IPS DF 4.7 (cell line): ENCODE results near the gene SMIM35.
A peak's percentile ranks its signal among the peaks of the same experiment; 100 is the strongest.
"Not testable (repeated sequence)": the region's sequence is repeated elsewhere in the genome, so short reads cannot be mapped to it uniquely, and the experiment has no call there.

Source experiments
- DNase-seq: peaks from one replicate; pipeline ENCODE4 v3.0.0-alpha.2; 2013; ENCODE audit warnings: low spot score; ENCODE audit errors: extremely low read depth

The SMIM35 gene

GRCh38 chr11:118082880-118083552, 3.7 kb downstream of the SMIM35 start:
- DNase-seq = no peak

- DNase-seq = no peak
Observed at GRCh38 chr11:118081241-118081958, 5.4 kb downstream of the SMIM35 start.

DNA sequence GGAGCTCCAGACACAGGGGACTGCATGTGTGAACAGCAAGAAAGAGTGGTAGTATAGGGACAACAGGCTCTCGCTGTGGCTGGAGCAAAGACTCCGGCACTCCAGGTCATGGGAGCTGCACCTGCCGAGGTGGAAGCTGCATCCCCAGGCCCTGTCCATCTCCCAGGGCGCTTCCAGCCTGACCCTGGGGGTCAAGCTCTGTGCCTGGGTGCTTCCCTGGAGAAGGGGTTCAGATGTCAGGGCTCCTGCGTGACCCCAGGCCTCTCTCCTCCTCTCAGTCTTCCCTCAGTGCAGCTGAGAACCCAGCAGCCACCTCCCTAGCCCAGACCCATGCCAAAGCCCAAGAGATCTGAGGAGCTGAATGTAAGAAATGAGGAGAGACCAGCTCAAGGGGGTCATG, 6.5 kb downstream of the SMIM35 start:
- DNase-seq = no peak

DNA sequence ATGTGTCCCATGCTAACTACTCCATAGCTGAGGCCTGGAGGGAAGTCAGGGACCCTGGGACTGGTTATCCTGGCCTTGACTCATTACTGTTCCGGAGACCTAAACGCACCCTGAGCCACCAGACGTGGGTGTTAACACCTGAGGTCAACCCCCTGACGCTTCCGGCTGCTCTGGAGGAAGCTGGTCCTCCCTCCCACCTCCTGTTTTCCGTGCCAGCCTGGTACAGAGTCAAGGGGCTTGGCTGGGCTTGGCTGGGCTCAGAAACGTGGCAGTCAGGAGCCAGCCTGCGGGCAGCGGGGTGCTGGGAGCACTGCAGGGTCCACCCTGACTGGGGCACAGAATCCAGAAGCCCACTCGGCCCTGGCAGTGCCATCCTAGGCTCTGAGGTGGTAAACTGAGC, 7.3 kb downstream of the SMIM35 start:
- no peak for DNase-seq

GRCh38 chr11:118078911-118079411, 7.8 kb downstream of the SMIM35 start:
- DNase-seq = no peak

- DNase-seq = no peak
Observed at GRCh38 chr11:118076754-118077281, 9.9 kb downstream of the SMIM35 start, which contains the start of gene TMPRSS4. TMPRSS4 (plus strand) TSS chr11:118077078; CDS start chr11:118077303, 225 bp downstream.

- DNase-seq = no peak
Observed at GRCh38 chr11:118074785-118075184, 12.0 kb downstream of the SMIM35 start.

DNA sequence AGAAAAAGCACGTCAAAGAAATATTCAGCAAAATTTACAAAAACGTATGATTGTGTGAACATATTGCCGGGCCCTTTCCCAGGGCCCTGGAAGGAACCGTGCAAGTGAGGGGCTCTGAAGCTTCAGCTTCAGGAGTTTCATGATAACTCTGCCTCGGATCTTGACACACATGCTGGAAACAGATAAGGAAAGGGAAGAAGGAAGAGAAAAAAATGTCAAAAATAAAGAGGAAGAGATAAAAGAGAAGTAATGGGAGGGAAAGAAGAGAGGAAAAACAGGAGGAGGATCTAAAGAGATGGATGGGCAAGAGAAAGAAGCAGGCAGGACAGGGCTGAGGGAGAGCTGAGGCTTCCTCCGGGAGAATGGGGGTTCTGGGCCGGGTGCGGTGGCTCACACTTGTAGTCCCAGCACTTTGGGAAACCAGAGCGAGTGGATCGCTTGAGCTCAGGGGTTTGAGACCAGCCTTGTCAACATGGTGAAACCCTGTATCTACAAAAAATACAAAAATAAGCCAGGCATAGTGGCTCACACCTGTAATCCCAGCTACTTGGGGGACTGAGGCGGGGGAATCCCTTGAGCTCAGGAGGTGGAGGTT, 12.6 kb downstream of the SMIM35 start:
- DNase-seq = no peak

DNA sequence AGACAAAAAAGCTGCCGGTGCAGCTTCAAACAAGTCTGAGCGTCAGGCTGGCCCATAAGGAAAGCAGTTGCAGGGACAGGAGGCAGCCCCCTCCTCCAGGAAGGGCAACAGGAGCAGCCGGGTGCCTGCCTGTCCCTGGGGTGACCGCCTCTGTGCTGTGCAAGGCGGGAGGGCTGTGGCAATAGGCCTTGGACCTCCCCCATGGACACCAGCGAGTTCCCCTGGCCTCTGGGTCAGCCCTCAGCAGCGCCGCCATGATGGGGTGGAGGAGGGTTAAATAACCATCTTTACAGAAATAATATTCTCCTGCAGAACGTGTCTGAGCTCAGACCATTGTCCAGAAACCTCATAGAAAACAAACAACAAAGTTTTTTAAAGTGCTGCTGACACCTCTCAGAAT, 13.2 kb downstream of the SMIM35 start:
- no peak for DNase-seq

GRCh38 chr11:118071416-118072030, 15.2 kb downstream of the SMIM35 start:
- DNase-seq = no peak

- DNase-seq = no peak
Observed at GRCh38 chr11:118068945-118069612, 17.7 kb downstream of the SMIM35 start.

GRCh38 chr11:118068206-118068944, 18.4 kb downstream of the SMIM35 start:
- peak; percentile 19 for DNase-seq

GRCh38 chr11:118067006-118067405, 19.8 kb downstream of the SMIM35 start:
- no peak for DNase-seq

DNA sequence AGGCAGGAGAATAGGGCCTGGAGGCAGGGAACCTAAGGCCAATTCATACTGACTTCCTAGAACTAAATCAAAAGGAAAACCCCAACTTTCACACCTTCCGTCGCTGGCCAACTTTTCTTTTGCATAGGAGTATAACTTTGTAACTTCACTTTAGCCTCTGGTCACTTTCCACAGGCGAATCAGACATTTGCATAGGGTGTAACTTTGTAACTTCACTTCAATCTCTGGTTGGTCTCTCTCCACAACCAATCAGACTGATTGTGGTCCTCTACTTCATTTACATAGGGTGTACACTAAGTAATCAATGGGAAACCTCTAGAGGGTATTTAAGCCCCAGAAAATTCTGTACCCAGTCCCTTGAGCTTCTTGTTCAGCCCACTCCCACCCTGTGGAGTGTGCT, 21.4 kb downstream of the SMIM35 start:
- no peak for DNase-seq

DNA sequence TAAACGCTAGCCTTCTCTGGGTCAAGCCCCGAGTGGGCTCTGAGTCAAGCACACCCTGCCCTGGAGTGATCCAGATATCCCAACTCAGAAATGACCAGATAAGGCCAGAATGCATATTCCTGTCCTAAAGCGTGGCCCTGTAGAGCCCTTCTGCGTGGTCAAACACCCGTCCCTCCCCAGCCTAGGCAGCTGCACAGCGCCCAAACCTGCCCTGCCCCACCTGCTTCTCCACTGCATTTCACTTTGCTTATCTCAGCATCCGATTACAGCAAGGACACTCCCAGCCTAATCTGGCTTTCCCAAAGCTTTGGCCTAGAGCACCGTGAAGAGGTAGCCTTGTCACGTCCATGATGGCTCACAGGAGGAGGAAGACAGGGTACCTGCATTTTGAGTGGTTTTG, 21.8 kb downstream of the SMIM35 start:
- no peak for DNase-seq

- DNase-seq = not testable (repeated sequence)
Observed at GRCh38 chr11:118062631-118063030, 24.1 kb downstream of the SMIM35 start.

DNA sequence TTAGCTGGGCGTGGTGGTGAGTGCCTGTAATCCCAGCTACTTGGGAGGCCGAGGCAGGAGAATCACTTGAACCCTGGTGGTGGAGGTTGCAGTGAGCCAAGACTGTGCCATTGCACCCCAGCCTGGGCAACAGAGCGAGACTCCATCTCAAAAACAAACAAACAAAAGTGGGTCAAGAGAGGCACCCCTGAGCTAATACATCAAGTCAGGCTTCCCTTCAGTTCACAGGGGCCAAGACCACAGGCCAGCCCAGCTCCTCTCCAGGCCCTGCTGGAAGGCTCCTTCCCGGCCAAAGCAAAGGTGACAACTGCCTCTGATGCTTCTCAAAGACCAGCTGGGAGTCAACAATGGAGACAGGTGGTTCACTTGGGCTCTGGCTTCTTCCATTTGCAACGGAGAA, 24.6 kb downstream of the SMIM35 start:
- not testable (repeated sequence) for DNase-seq

- no peak for DNase-seq
Observed at GRCh38 chr11:118061586-118062125, 25.1 kb downstream of the SMIM35 start.

DNA sequence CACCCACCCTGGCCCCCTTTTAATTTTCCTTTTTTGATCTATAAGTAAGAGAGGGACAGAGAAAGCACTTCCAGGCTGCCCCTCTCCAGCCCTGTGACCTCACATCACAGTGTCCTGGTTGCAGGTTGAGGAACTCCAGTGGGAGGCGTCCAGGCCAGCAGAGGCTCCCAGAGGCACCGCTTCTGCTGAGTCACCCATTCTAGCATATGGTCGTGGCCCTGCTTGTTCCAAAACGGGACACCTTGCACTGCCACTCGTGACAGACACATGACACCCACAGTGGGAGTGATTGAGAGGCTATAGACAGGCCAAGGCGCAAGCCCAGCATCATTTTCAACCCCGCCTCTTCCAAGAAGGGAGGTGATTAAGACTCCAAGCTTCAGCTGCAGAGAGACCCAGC, 25.9 kb downstream of the SMIM35 start:
- no peak for DNase-seq

- no peak for DNase-seq
Observed at GRCh38 chr11:118060081-118060661, 26.6 kb downstream of the SMIM35 start.
